Kidney (tissue), 14 donors: ENCODE measurements around the gene TRPM7. TPM values are rescaled to one million over a fixed set of nuclear protein-coding genes. Genes with fewer than 3 reads are reported as not detected.

Experiments
- DNase-seq, 5 donors: peaks; one replicate each; pipeline ENCODE4 v3.0.0-alpha.2; 2013 to 2020
- FAIRE-seq: peaks from 2 replicates; lab custom pipeline; 2012; peaks lifted over from hg19 to GRCh38; lab: Jason Lieb, UNC
- H3K27ac ChIP-seq, 2 donors: one replicate each; pipeline ENCODE4 v1.7.0; 2013; ENCODE audit warnings: low read depth in 2 of 2, low read length in 2 of 2, inconsistent platforms in 1 of 2
- H3K27me3 ChIP-seq: one replicate; pipeline ENCODE4 v1.7.1; 2013; ENCODE audit warnings: low read length, inconsistent platforms; ENCODE audit not compliant: control insufficient read depth, insufficient read depth
- H3K36me3 ChIP-seq, 3 donors: one replicate each; pipeline versions ENCODE4 v1.7.0 to v1.7.1; 2013; ENCODE audit warnings: low read length in 3 of 3, control low read depth in 1 of 3, inconsistent platforms in 1 of 3; ENCODE audit not compliant: insufficient read depth in 3 of 3, control insufficient read depth in 2 of 3
- H3K4me1 ChIP-seq, 3 donors: one replicate each; pipeline versions ENCODE4 v1.7.0 to v1.7.1; 2013; ENCODE audit warnings: low read length in 3 of 3, inconsistent platforms in 1 of 3, low read depth in 1 of 3; ENCODE audit not compliant: control insufficient read depth in 2 of 3, insufficient read depth in 2 of 3
- H3K4me3 ChIP-seq, 3 donors: one replicate each; pipeline versions ENCODE4 v1.7.0 to v1.8.1; 2013; ENCODE audit warnings: low read length in 3 of 3, control low read depth in 1 of 3, inconsistent platforms in 1 of 3
- H3K9ac ChIP-seq, 3 donors: one replicate each; pipeline versions ENCODE4 v1.7.0 to v1.7.1; 2013; ENCODE audit warnings: low read length in 3 of 3, control low read depth in 1 of 3, inconsistent platforms in 1 of 3
- H3K9me3 ChIP-seq, 3 donors: one replicate each; pipeline versions ENCODE4 v1.7.0 to v1.7.1; 2013; ENCODE audit warnings: low read length in 3 of 3, control low read depth in 1 of 3, inconsistent platforms in 1 of 3; ENCODE audit not compliant: control insufficient read depth in 2 of 3, insufficient read depth in 1 of 3
- intact Hi-C: fragments of 100-400 bp; cut with DNase I; formaldehyde crosslinking; loops from one replicate; pipeline ENCODE4 v1.11.1; 2022
- polyA plus RNA-seq: library from polyadenylated mRNA; stranded (reverse); fragments of 350-450 nt; fragmentation: Illumina TruSeq; extraction: RNeasy Lipid Tissue Mini Kit (QIAGEN cat#74804); gene quantifications from one replicate; pipeline ENCODE4 v1.2.3, GENCODE V29; 2014; ENCODE audit warnings: low read depth, low replicate concordance; ENCODE audit not compliant: insufficient read depth
- total RNA-seq: library from RNA; stranded (reverse); fragmentation: NEBNext Ultra II Directional; extraction: Animal tissue kit (Norgen Biotek cat#: 25700); gene quantifications from one replicate; pipeline ENCODE4 v1.2.1, GENCODE V29; 2021
- TF ChIP-seq, protein P1 (sequence below): IDR thresholded peaks from 3 replicates; pipeline ENCODE4 v1.5.1; 2012; ENCODE audit warnings: mild to moderate bottlenecking, moderate library complexity, borderline replicate concordance; ENCODE audit not compliant: insufficient read depth; ENCODE audit errors: extremely low read depth
- donor health status: control.
- donor health status: control.
- donor health status: control.
- donor health status: control.
- donor health status: control.
- donor health status: DM: yes; HTN: yes; CAD: no.
- donor health status: Normal renal cell carcinoma (clear cell type).

The TRPM7 gene
- total and polyA plus RNA-seq, 2 donors from 2014 or later, result 17.0 to 38.3 TPM

DNA sequence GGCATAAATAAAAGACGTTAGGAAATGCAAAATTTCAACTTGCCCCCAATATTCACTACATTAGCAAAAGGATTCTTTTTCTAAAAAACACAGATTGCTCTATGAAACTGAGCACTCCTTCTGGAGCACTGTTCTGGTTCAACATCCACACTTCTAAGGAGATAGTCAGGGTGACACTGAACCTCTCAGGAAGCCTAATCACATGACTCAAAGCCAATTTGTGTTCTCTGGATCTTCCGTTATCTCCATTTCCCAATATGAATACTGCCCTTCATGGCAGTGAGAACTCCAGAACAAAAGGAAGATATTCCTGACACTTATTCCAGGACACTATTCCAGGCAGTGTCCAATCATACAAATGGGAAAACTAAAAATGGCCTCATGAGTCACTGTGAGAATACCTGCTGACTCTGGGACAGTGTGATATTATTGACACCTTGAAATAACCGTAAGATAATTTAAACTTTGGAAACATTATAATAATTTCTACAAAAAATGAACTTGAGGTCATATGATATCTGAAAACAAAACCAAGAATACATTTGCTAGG, 21.4 kb upstream of the TRPM7 start:
- Histone ChIP-seq H3K9me3 (no peaks in the 10 kb centered on the region), H3K27ac (no peak overlapping the region), H3K9ac (no peak overlapping the region), H3K4me1 (no peaks in the 10 kb centered on the region), H3K36me3 (no peaks in the 10 kb centered on the region), H3K27me3 (no peaks in the 10 kb centered on the region), H3K4me3 (no peak overlapping the region)
- no peak for FAIRE-seq
- TF ChIP-seq, protein P1, sequence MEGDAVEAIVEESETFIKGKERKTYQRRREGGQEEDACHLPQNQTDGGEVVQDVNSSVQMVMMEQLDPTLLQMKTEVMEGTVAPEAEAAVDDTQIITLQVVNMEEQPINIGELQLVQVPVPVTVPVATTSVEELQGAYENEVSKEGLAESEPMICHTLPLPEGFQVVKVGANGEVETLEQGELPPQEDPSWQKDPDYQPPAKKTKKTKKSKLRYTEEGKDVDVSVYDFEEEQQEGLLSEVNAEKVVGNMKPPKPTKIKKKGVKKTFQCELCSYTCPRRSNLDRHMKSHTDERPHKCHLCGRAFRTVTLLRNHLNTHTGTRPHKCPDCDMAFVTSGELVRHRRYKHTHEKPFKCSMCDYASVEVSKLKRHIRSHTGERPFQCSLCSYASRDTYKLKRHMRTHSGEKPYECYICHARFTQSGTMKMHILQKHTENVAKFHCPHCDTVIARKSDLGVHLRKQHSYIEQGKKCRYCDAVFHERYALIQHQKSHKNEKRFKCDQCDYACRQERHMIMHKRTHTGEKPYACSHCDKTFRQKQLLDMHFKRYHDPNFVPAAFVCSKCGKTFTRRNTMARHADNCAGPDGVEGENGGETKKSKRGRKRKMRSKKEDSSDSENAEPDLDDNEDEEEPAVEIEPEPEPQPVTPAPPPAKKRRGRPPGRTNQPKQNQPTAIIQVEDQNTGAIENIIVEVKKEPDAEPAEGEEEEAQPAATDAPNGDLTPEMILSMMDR, result no peak
- intact Hi-C loops, result no loop called here
- DNase-seq, result no peak

GRCh38 chr15:50702762-50703334, 16.3 kb upstream of the TRPM7 start:
- Histone ChIP-seq H3K27me3 (no peaks in the 10 kb centered on the region), H3K36me3 (no peaks in the 10 kb centered on the region), H3K4me3 (no peak overlapping the region), H3K9ac (no peak overlapping the region), H3K4me1 (no peaks in the 10 kb centered on the region), H3K27ac (no peak overlapping the region), H3K9me3 (no peaks in the 10 kb centered on the region)
- intact Hi-C loops, result no loop called here
- DNase-seq (no peak), FAIRE-seq (no peak)
- TF ChIP-seq, protein P1, result no peak

DNA sequence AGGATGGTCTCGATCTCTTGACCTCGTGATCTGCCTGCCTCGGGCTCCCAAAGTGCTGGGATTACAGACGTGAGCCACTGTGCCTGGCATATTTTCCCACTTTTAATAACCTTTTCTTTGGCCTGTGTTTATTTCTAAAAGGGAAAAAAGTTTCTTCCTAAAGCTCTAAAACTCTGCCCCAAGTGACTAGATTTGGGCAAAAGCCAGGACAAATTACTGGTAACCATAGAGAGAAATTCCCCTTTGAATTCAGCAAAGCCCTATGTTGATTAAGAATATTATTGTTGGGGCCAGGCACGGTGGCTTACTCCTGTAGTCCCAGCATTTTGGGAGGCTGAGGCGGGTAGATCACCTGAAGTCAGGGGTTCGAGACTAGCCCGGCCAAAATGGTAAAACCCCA, 11.5 kb upstream of the TRPM7 start:
- H3K36me3 ChIP-seq, result no peaks in the 10 kb centered on the region
- no peak for FAIRE-seq
- H3K9me3 ChIP-seq, result no peaks in the 10 kb centered on the region
- no peak for DNase-seq
- no peak overlapping the region for H3K9ac ChIP-seq
- H3K4me1 ChIP-seq, result no peaks in the 10 kb centered on the region
- TF ChIP-seq, protein P1, result no peak
- intact Hi-C loops, result no loop called here
- no peaks in the 10 kb centered on the region for H3K27me3 ChIP-seq
- no peak overlapping the region for H3K27ac ChIP-seq
- no peak overlapping the region for H3K4me3 ChIP-seq
